ENCODE results near the gene SLC6A18. TPM values are rescaled to one million over a fixed set of nuclear protein-coding genes. Genes with fewer than 3 reads are reported as not detected.

SLC6A18 gene
- total and polyA plus RNA-seq, 2 of the 4 experiments (the other 2 are of a cell fraction), result not detected

GRCh38 chr5:1218351-1219080 lies 6.7 kb upstream of the SLC6A18 start:
- no peak overlapping the region for H3K9ac ChIP-seq (ENCODE audit: low read depth, low read length)
- H3K18ac ChIP-seq (ENCODE audit: low read depth, low read length), result no peak overlapping the region
- WGBS, 2 experiments (ENCODE audit: extremely low coverage in 2 of 2, insufficient read length in 1 of 2), result 87% methylated on average over 18 of the region's 38 CpGs; no CpG with 5 or more reads in 1 of the 2 experiments
- H3K4me3 ChIP-seq (ENCODE audit: insufficient read depth, low read depth, low read length), result no peak overlapping the region
- H2BK15ac ChIP-seq (ENCODE audit: low read depth, low read length), result no peak overlapping the region
- H2AK9ac ChIP-seq (replicated peaks; ENCODE audit: low read depth, low read length, poor library complexity), result no peak overlapping the region
- H3K4me1 ChIP-seq (ENCODE audit: control insufficient read depth, insufficient read depth, low read length), result no peaks in the 10 kb centered on the region
- no peak overlapping the region for H2AK5ac ChIP-seq (ENCODE audit: low read depth, low read length)
- H3K27ac ChIP-seq (ENCODE audit: insufficient read depth, low read length), result no peak overlapping the region
- no TSS peak for BruUV-seq (replicated peaks)
- TF ChIP-seq POLR2A (IDR thresholded peaks at IDR 0.05; ENCODE audit: low read depth, low read length), result no peak
- no peak for TF ChIP-seq MAFK (IDR thresholded peaks at IDR 0.05; ENCODE audit: low read depth, low read length)
- no peak for TF ChIP-seq RFX5 (IDR thresholded peaks at IDR 0.05; ENCODE audit: low read depth, low read length)
- no peak for TF ChIP-seq RCOR1 (IDR thresholded peaks at IDR 0.05; ENCODE audit: insufficient replicate concordance, low read length)
- TF ChIP-seq RAD21 (IDR thresholded peaks at IDR 0.05; ENCODE audit: low read length), result no peak
- H3K79me1 ChIP-seq (ENCODE audit: low read depth in 1 of 2, low read length in 2 of 2), result no peaks in the 10 kb centered on the region
- no peaks in the 10 kb centered on the region for H4K20me1 ChIP-seq (ENCODE audit: insufficient read depth, low read length)
- H3K36me3 ChIP-seq (ENCODE audit: control insufficient read depth, insufficient read depth, low read length), result no peaks in the 10 kb centered on the region
- H3K23ac ChIP-seq (ENCODE audit: low read depth, low read length), result no peak overlapping the region
- H2AFZ ChIP-seq (replicated peaks; ENCODE audit: low read length, poor library complexity), result no peak overlapping the region
- no peaks in the 10 kb centered on the region for H3K9me1 ChIP-seq (ENCODE audit: insufficient read depth, low read length)
- H4K91ac ChIP-seq (ENCODE audit: insufficient read depth, low read depth, low read length), result no peak overlapping the region
- ChIA-PET POLR2A (ENCODE audit: unreplicated experiment) (no interaction called here), CTCF (no interaction called here)
- no peak overlapping the region for H3K4me2 ChIP-seq (ENCODE audit: low read depth, low read length)
- no peaks in the 10 kb centered on the region; the same call in 1 of the 2 replicates for H3K27me3 ChIP-seq (ENCODE audit: control insufficient read depth, insufficient read depth, low read length)
- peaks cover 24% of the 10 kb centered on the region for H3K9me3 ChIP-seq (ENCODE audit: control insufficient read depth, insufficient read depth, low read length)
- intact Hi-C loops (cut with micrococcal nuclease), result no loop called here
- dilution Hi-C loops (cut with HindIII; ENCODE audit: low sequenced_read_pairs, unreplicated experiment), result no loop called here
- in situ Hi-C loops (cut with MboI; ENCODE audit: low sequenced_read_pairs), result no loop called here
- H3K56ac ChIP-seq (ENCODE audit: extremely low read depth, insufficient read depth, low read length), result no peak overlapping the region
- H2BK20ac ChIP-seq (ENCODE audit: low read depth, low read length), result no peak overlapping the region
- H4K5ac ChIP-seq (ENCODE audit: low read depth, low read length), result no peak overlapping the region
- ATAC-seq (ENCODE audit: low read depth) (no peak), DNase-seq (no peak)
- no peak overlapping the region for H2BK120ac ChIP-seq (ENCODE audit: low read depth, low read length)
- H3K4ac ChIP-seq (ENCODE audit: low read depth, low read length), result no peak overlapping the region
- H3K14ac ChIP-seq (replicated peaks; ENCODE audit: low read depth, low read length), result no peak overlapping the region
- no peak overlapping the region for H2BK5ac ChIP-seq (ENCODE audit: low read depth, low read length, poor library complexity, severe bottlenecking)
- no peak overlapping the region for H4K8ac ChIP-seq (ENCODE audit: low read depth in 2 of 2, low read length in 2 of 2)
